Activated CD8-positive, alpha-beta memory T cell treated with anti-CD3 and anti-CD28 coated beads, Interleukin-2, amount 10 ng/mL, durations not matched to agents 7 days and 5 days (primary cell): ENCODE results near the gene ROBO2. TPM values are rescaled to one million over a fixed set of nuclear protein-coding genes. Genes with fewer than 3 reads are reported as not detected.

ENCODE experiments used
- ATAC-seq: fragments of 150-1000 bp; cut with Tn5 transposase; one replicate; pipeline ENCODE4 v1.10.0; 2021; ENCODE audit warnings: moderate library complexity
- CTCF ChIA-PET: fragments of 350-600 bp; sonication (Branson Sonifier 250); formaldehyde crosslinking; loops from one replicate; lab custom pipeline; 2021; ENCODE audit warnings: antibody characterized with exemption; lab: Charles Lee
- DNase-seq: peaks from one replicate; pipeline ENCODE4 v3.0.0-alpha.2; 2020
- H3K27ac Mint-ChIP-seq: one replicate; pipeline ENCODE4 v1.8.0; 2021; ENCODE audit warnings: mild to moderate bottlenecking, mixed read lengths
- H3K27me3 Mint-ChIP-seq: one replicate; pipeline ENCODE4 v1.8.0; 2021; ENCODE audit warnings: mixed read lengths
- H3K36me3 Mint-ChIP-seq: one replicate; pipeline ENCODE4 v1.8.0; 2021; ENCODE audit warnings: mild to moderate bottlenecking, mixed read lengths
- H3K4me1 Mint-ChIP-seq: one replicate; pipeline ENCODE4 v1.8.0; 2021; ENCODE audit warnings: mixed read lengths
- H3K4me3 Mint-ChIP-seq: one replicate; pipeline ENCODE4 v1.8.0; 2021; ENCODE audit warnings: mild to moderate bottlenecking, moderate library complexity, mixed read lengths
- H3K9me3 Mint-ChIP-seq: one replicate; pipeline ENCODE4 v1.8.0; 2022; ENCODE audit warnings: low read depth, mixed read lengths
- total RNA-seq, 2 experiments: library from RNA; stranded (reverse); gene quantifications; one replicate each; pipeline ENCODE4 v1.2.3, GENCODE V29; 2021

The ROBO2 gene
- total RNA-seq, 2 experiments from 2014 or later: not detected

- H3K4me3 Mint-ChIP-seq: no peak overlapping the region
- H3K36me3 Mint-ChIP-seq: peaks cover 2% of the 10 kb centered on the region
- H3K27me3 Mint-ChIP-seq: peaks cover 32% of the 10 kb centered on the region
- CTCF ChIA-PET: no interaction called here
- no peak overlapping the region for H3K27ac Mint-ChIP-seq
- DNase-seq (no peak), ATAC-seq (no peak)
- H3K9me3 Mint-ChIP-seq: no peaks in the 10 kb centered on the region
- no peaks in the 10 kb centered on the region for H3K4me1 Mint-ChIP-seq
These were observed 1.2 kb downstream of the ROBO2 start for GRCh38 chr3:77040926-77041722.

DNA sequence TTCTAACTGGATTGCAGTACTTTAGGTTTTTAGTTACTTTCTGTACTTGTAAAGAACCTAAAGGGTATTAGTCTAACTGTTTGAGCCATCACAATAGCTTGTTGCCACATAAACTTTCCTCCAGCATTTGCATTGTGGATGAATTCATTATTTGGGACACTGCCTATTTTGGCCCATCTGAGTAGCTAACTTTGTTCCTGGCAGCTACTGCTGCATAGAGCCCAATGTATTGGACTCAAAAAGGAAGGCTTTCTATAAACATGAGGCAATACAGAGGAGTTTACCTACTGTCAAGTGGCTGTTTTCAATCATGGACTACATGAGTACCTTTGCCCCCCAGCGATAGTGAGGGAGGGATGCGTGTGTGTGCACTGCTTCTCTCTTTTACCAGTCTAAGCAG lies 1.9 kb downstream of the ROBO2 start:
- no peak overlapping the region for H3K27ac Mint-ChIP-seq
- no peak overlapping the region for H3K4me3 Mint-ChIP-seq

DNA sequence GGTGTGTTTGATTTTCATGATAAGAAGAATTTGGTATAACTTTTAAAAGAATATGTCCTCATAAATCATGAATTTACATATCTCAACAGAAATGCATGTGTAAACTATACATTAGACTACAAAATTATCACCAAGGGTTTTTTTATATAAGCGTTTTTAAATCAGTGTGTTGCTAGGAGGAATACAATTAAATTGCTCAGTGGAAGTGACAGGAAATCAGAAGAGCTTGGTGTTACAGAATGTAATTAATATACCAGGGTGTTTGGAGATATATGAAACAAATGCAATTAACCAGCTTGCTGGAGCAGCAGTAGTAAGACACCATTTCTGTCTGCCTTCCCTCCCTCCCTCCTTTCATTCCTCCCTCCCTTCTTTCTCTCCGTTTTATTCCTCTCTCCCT lies 2.4 kb downstream of the ROBO2 start:
- Mint-ChIP-seq H3K36me3 (peaks cover 2% of the 10 kb centered on the region), H3K4me1 (no peaks in the 10 kb centered on the region), H3K27me3 (peaks cover 32% of the 10 kb centered on the region), H3K9me3 (no peaks in the 10 kb centered on the region), H3K4me3 (no peak overlapping the region), H3K27ac (no peak overlapping the region)
- ATAC-seq (no peak), DNase-seq (no peak)
- CTCF ChIA-PET: no interaction called here

More for the DNA sequence above, 1.9 kb downstream of the ROBO2 start:
- no peak for DNase-seq
- ATAC-seq: no peak
- Mint-ChIP-seq H3K4me1 (no peaks in the 10 kb centered on the region), H3K9me3 (no peaks in the 10 kb centered on the region), H3K27me3 (peaks cover 32% of the 10 kb centered on the region), H3K36me3 (peaks cover 2% of the 10 kb centered on the region)
- CTCF ChIA-PET: no interaction called here

DNA sequence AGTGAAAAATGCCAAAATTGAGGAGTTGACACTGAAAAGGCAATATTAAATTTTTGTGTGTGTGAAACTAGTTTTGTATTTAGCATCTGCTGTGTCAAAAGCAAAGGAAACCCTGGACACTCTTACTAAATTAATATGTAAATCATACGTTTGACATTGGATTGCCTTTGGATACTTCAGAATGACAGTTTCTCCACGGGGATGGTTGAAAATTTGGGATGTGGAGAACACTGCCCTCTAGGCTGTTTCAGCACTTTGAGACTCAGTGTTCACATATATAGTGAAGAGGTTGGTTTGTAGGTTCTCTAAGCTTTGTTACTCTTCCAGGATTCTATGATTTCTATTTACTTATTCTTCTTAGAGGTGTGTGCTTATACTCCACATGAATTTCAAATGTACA lies 3.0 kb downstream of the ROBO2 start:
- H3K9me3 Mint-ChIP-seq: no peaks in the 10 kb centered on the region
- DNase-seq (no peak), ATAC-seq (no peak)
- H3K27me3 Mint-ChIP-seq: peaks cover 27% of the 10 kb centered on the region
- H3K4me1 Mint-ChIP-seq: no peaks in the 10 kb centered on the region
- no peak overlapping the region for H3K27ac Mint-ChIP-seq
- H3K36me3 Mint-ChIP-seq: peaks cover 2% of the 10 kb centered on the region
- no peak overlapping the region for H3K4me3 Mint-ChIP-seq
- CTCF ChIA-PET: no interaction called here

- no peak for ATAC-seq
- H3K4me3 Mint-ChIP-seq: no peak overlapping the region
- peaks cover 3% of the 10 kb centered on the region for H3K9me3 Mint-ChIP-seq
- no peaks in the 10 kb centered on the region for H3K36me3 Mint-ChIP-seq
- H3K4me1 Mint-ChIP-seq: no peaks in the 10 kb centered on the region
- CTCF ChIA-PET: no interaction called here
- no peak overlapping the region for H3K27ac Mint-ChIP-seq
- no peak for DNase-seq
- peaks cover 6% of the 10 kb centered on the region for H3K27me3 Mint-ChIP-seq
These were observed 5.8 kb downstream of the ROBO2 start for GRCh38 chr3:77045686-77046085.

DNA sequence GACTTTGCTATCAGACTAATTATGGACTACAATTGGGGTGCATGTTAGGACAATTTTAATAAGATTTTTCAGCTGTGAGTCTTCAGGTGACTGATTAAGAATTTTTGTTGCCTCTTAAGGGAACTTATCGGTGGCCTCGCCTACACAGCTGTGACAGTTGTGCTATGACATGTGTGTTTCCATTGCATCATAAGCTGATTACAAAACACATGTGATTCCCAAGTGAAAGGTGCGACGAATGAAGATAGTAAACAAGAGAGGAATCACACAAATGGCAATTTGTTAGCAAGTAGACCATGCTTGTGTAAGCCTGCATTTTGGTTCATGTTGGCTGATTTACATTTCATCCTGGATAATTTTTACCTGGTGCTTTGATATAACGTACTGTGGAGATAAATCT lies 8.3 kb downstream of the ROBO2 start:
- DNase-seq (no peak), ATAC-seq (no peak)
- Mint-ChIP-seq H3K4me3 (no peak overlapping the region), H3K27me3 (no peaks in the 10 kb centered on the region), H3K4me1 (no peaks in the 10 kb centered on the region), H3K27ac (no peak overlapping the region), H3K9me3 (peaks cover 3% of the 10 kb centered on the region), H3K36me3 (no peaks in the 10 kb centered on the region)
- CTCF ChIA-PET: no interaction called here

- CTCF ChIA-PET: no interaction called here
- H3K4me1 Mint-ChIP-seq: no peaks in the 10 kb centered on the region
- no peak for DNase-seq
These were observed 11.7 kb downstream of the ROBO2 start for GRCh38 chr3:77051591-77051990.

GRCh38 chr3:77052051-77052501 lies 12.2 kb downstream of the ROBO2 start:
- CTCF ChIA-PET: no interaction called here
- ATAC-seq: no peak
- Mint-ChIP-seq H3K36me3 (no peaks in the 10 kb centered on the region), H3K27ac (no peak overlapping the region), H3K9me3 (peaks cover 3% of the 10 kb centered on the region), H3K4me3 (no peak overlapping the region), H3K27me3 (no peaks in the 10 kb centered on the region), H3K4me1 (no peaks in the 10 kb centered on the region)
- DNase-seq: no peak

More at GRCh38 chr3:77051591-77051990, 11.7 kb downstream of the ROBO2 start:
- Mint-ChIP-seq H3K9me3 (peaks cover 3% of the 10 kb centered on the region), H3K36me3 (no peaks in the 10 kb centered on the region), H3K27me3 (no peaks in the 10 kb centered on the region), H3K4me3 (no peak overlapping the region), H3K27ac (no peak overlapping the region)
- ATAC-seq: no peak

DNA sequence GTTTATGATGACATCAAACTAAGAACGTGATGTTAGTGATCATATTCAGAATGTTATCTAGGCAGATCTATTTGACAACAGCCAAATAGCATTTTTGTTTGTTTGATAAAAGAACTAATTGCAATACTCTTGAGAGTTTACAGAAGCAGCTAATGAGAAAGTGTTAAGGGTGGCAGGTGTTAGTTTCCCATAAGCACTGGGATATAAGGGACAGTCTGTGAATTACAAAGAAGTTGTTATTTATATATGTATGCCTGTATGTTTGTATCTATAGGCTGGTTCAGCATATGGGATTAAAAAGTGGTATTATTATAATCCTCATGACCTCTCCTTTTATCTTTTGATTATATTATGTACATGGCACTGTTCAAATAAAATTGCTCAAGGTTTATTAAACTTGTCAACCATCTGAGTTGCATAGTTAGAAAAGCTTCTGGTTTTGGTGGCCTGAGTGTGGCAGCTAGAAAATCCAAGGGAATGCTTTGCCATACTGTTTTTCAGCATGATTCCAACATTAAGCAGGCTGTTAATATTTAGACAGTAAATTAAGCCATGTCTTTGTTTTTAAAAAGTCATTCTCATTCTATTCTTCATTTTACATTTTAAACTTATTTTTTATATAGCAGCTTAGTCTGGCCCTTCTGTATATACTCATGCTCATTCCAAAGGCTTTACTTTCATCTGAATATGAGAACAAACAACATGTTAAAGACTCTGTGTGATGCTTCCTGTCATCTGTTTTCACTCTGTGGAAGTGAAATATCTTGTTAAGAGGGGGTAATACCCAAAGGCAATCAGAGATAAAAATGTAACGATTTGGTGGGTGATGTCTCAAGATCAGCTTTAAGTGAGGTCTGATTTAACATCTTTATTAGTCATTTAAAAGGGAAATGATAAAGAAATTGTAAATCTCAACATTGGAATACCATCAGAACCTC lies 13.1 kb downstream of the ROBO2 start:
- ATAC-seq: no peak
- H3K9me3 Mint-ChIP-seq: peaks cover 3% of the 10 kb centered on the region
- no peak overlapping the region for H3K4me3 Mint-ChIP-seq
- CTCF ChIA-PET: no interaction called here
- no peak for DNase-seq
- no peaks in the 10 kb centered on the region for H3K27me3 Mint-ChIP-seq
- no peaks in the 10 kb centered on the region for H3K4me1 Mint-ChIP-seq
- H3K36me3 Mint-ChIP-seq: no peaks in the 10 kb centered on the region
- H3K27ac Mint-ChIP-seq: no peak overlapping the region

- Mint-ChIP-seq H3K27ac (no peak overlapping the region), H3K4me1 (no peaks in the 10 kb centered on the region), H3K36me3 (no peaks in the 10 kb centered on the region), H3K9me3 (no peaks in the 10 kb centered on the region), H3K4me3 (no peak overlapping the region), H3K27me3 (no peaks in the 10 kb centered on the region)
- DNase-seq: no peak
- CTCF ChIA-PET: no interaction called here
- no peak for ATAC-seq
These were observed 13.9 kb downstream of the ROBO2 start for GRCh38 chr3:77053795-77054194.

DNA sequence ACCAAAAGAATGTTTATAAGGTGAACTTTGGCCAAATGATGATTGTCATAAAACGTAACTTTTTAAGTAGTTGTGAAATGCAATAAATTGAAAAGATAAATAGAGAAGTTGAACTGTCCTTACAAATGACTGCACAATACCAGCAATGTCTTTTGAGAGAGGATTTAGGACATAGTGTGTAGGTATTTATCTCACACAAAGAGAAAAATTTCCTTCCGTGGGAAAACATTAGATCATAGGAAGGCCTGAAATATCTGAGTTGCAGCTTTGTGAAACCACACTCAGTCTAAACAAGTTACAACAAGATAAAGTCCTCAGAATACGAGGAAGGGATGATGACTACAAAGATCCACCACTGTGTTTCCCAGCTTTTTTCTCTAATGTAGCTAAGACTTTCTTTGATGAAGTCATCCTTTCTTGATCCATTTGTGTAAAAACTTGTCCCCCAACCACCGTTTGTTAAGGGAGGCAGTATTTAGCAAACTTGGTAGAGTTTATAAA lies 16.0 kb downstream of the ROBO2 start:
- CTCF ChIA-PET: no interaction called here
- no peaks in the 10 kb centered on the region for H3K4me1 Mint-ChIP-seq
- no peak overlapping the region for H3K4me3 Mint-ChIP-seq
- ATAC-seq (no peak), DNase-seq (no peak)
- peaks cover 5% of the 10 kb centered on the region for H3K9me3 Mint-ChIP-seq
- no peak overlapping the region for H3K27ac Mint-ChIP-seq
- no peaks in the 10 kb centered on the region for H3K36me3 Mint-ChIP-seq
- no peaks in the 10 kb centered on the region for H3K27me3 Mint-ChIP-seq

- DNase-seq (no peak), ATAC-seq (no peak)
- Mint-ChIP-seq H3K9me3 (peaks cover 9% of the 10 kb centered on the region), H3K4me3 (no peak overlapping the region), H3K27me3 (no peaks in the 10 kb centered on the region), H3K4me1 (no peaks in the 10 kb centered on the region), H3K27ac (no peak overlapping the region), H3K36me3 (no peaks in the 10 kb centered on the region)
- CTCF ChIA-PET: no interaction called here
These were observed 19.5 kb downstream of the ROBO2 start for GRCh38 chr3:77059354-77059753.

DNA sequence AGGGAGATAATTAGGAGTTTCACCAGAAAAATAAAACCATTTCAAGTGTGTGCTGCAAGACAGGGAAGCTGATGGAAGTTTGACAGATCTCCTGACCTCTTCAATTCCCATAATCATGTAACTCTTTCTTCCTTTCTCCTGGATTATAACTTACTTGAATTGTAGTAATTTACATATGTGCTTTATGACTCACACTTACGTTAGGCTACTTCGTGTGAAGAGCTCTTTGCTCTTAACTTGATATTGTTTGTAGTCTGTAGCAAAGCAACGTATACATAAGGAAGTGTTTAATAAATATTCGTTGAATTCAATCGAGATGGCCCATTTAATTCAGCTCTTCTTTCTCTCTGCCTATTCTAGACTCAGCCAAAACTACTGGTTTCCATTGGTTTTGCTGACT lies 23.5 kb downstream of the ROBO2 start:
- Mint-ChIP-seq H3K27me3 (no peaks in the 10 kb centered on the region), H3K4me1 (no peaks in the 10 kb centered on the region), H3K36me3 (no peaks in the 10 kb centered on the region), H3K27ac (no peak overlapping the region), H3K9me3 (peaks cover 11% of the 10 kb centered on the region), H3K4me3 (no peak overlapping the region)
- ATAC-seq (no peak), DNase-seq (no peak)
- CTCF ChIA-PET: no interaction called here
